ENCODE measurements around the gene IFRD2. TPM values are rescaled to one million over a fixed set of nuclear protein-coding genes. Genes with fewer than 3 reads are reported as not detected.
A peak's percentile ranks its signal among the peaks of the same experiment; 100 is the strongest.
"Not testable (repeated sequence)": the region's sequence is repeated elsewhere in the genome, so short reads cannot be mapped to it uniquely, and the experiment has no call there.

Gene IFRD2
- total RNA-seq, 2 donors from 2014 or later, result 63.8 to 100 TPM

- DNase-seq (ENCODE audit: low spot score in 2 of 2) (no peak), ATAC-seq (no peak)
- Mint-ChIP-seq H3K36me3 (peaks cover 0 to 9% of the 10 kb centered on the region in 2 donors), H3K9me3 (no peaks in the 10 kb centered on the region), H3K27ac (peak overlapping the region in 1 of 2 donors; percentile 60)
These were observed 4.6 kb upstream of the IFRD2 start for GRCh38 chr3:50296721-50297383.

DNA sequence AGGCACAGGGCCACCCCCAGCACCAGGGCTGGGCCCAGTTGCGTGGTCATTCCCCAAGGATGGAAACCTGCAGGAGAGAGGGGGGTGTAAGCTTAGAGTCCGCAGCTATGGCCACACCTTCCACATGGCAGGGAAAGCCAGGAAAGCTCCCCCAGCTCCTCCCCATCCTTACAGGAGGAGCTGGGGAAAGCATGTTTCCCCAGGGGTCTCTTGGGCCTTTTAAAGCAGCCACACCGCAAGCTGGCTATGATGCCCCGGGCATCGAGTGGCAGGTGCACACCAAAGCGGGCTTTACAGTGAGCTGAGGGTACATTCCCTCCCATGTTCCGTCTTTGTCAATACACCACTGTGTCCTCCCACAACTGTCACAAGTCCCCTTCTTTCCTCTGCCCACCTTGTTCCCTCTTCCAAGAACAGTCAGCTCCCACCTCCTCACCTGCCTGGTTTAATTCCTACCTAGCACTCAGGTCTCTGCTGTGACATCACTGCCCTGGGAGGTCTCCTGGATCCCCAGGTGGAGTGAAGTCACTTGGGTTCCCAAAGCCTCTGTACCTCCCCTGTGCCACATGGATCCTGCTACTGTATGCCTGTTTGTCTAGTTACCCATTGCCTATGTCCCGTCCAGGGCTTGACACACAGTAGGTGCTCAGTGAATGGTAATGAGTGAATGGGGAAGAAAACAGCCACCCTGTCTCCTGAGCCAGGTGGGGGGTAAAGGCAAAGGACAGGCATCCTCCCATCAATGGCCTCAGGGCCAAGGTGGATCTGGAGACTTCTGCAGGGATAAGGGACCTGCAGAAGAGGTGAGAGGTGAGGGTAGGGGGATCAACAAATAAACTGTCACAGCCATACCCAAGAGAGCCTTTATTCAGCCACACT lies 3.6 kb upstream of the IFRD2 start:
- Mint-ChIP-seq H3K27ac (peak overlapping the region in 1 of 2 donors; percentile 31), H3K9me3 (no peaks in the 10 kb centered on the region), H3K36me3 (peaks cover 9 to 17% of the 10 kb centered on the region in 2 donors)
- DNase-seq (ENCODE audit: low spot score in 2 of 2), result no peak
- ATAC-seq, result no peak

DNA sequence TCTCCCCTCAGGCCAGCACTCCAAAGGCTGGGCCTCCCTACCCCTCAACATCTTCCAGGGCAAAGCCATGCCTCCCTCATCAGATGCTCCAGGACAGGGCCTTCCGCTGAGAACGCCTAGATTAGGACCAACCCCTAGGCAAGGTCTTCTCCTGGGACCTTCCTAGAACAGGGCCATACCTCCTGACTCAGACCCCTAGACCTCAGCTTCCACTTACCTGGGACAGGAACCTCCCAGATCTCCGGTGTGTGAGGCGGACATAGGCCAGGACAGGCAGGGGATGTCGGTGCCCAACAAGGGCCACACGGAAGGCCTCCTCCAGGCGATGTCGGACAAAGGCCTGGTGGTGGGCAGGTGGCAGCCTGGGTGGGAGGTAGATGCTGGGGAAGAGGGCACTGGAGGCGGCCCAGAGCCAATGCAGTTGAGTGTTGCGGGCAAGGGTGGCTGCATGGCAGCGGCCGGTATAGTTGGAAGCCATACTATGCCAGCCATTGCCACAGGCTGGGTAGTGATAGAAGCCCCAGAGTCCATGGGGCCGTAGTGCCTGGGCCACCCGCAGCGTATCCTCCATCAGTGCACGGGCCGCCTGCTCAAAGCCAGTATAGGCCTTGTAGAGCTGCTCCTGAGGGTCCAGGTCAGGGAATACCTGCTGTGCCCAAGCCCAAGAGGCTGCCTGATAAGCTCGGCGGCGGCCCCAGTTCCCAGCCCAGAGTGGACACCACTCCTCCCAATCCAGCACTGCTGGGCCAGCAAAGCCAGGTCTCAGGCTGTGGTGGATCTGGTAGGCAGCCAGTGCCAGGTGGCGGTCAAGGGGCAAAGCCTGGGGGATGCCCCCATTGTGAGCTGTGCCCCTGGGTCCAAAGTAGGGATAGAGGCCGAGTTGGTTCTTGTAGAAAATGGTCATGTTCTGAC lies 2.5 kb upstream of the IFRD2 start:
- DNase-seq (ENCODE audit: low spot score in 2 of 2) (no peak), ATAC-seq (no peak)
- no peaks in the 10 kb centered on the region for H3K9me3 Mint-ChIP-seq
- H3K27ac Mint-ChIP-seq, result no peak overlapping the region
- H3K36me3 Mint-ChIP-seq, result peaks cover 9 to 17% of the 10 kb centered on the region in 2 donors

DNA sequence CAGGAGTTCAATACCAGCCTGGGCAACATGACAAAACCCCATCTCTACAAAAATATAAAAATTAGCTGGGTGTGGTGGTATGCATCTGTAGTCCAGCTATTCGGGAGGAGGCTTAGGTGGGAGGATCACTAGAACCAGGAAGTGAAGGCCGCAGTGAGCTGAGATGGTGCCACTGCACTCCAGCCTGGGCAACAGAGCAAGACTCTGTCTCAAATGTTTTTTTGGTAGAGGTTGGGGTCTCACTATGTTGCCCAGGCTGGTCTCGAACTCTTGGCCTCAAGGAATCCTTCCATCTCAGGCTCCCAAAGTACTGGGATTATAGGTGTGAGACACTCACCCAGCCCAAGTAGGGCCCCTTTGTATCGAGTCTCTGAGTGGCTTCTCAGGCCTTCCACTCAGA lies 1.9 kb upstream of the IFRD2 start:
- peaks cover 9 to 16% of the 10 kb centered on the region in 2 donors for H3K36me3 Mint-ChIP-seq
- DNase-seq (ENCODE audit: low spot score in 2 of 2) (no peak), ATAC-seq (no peak)
- H3K27ac Mint-ChIP-seq, result no peak overlapping the region
- H3K9me3 Mint-ChIP-seq, result no peaks in the 10 kb centered on the region

- Mint-ChIP-seq H3K9me3 (no peaks in the 10 kb centered on the region), H3K27ac (peak overlapping the region; percentile 94 to 97), H3K36me3 (peaks cover 9 to 13% of the 10 kb centered on the region in 2 donors)
- ATAC-seq (no peak), DNase-seq (ENCODE audit: low spot score in 2 of 2) (no peak)
These were observed 1.0 kb upstream of the IFRD2 start for GRCh38 chr3:50293079-50293801.

DNA sequence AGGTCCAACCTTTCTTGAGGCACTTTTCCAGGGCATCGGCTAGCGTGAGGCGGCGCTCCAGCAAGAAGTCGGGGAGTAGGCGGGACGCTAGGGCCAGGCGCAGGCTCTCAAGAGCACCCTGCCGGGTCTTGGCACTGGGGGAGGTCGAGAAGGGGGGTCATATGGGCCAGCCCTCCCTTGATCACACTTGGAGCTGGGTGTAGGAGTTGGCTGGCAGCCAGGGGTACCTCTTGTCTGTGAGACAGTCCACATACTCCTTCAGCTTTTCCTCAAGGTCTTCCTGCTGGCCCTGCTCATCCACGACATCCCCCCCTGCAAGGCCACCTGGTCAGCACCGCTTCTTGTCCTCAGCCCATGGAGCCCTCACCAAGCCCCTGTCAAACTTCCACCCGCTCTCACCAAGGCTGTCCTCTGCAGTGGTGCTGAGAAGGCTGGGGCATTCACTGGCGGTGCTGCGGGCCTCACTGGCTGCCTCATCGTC lies 2.0 kb downstream of the IFRD2 start:
- H3K9me3 Mint-ChIP-seq, result no peaks in the 10 kb centered on the region
- ATAC-seq, result no peak
- H3K36me3 Mint-ChIP-seq, result peaks cover 9 to 13% of the 10 kb centered on the region in 2 donors
- DNase-seq (ENCODE audit: low spot score in 2 of 2), result no peak
- H3K27ac Mint-ChIP-seq, result peak overlapping the region; percentile 85 to 94

- no peaks in the 10 kb centered on the region for H3K9me3 Mint-ChIP-seq
- ATAC-seq, result no peak
- peak overlapping the region in 1 of 2 donors; percentile 9 for H3K27ac Mint-ChIP-seq
- no peak for DNase-seq (ENCODE audit: low spot score in 2 of 2)
- H3K36me3 Mint-ChIP-seq, result peaks cover 9 to 13% of the 10 kb centered on the region in 2 donors
These were observed 3.1 kb downstream of the IFRD2 start for GRCh38 chr3:50289130-50289529.

- DNase-seq (ENCODE audit: low spot score in 2 of 2), result no peak
- Mint-ChIP-seq H3K27ac (peak overlapping the region in 1 of 2 donors; percentile 65), H3K9me3 (no peaks in the 10 kb centered on the region), H3K36me3 (peaks cover 9 to 13% of the 10 kb centered on the region in 2 donors)
- no peak for ATAC-seq
These were observed 3.7 kb downstream of the IFRD2 start for GRCh38 chr3:50288387-50289007.

GRCh38 chr3:50287262-50287661 lies 5.0 kb downstream of the IFRD2 start:
- no peak overlapping the region for H3K27ac Mint-ChIP-seq
- H3K36me3 Mint-ChIP-seq, result peaks cover 8 to 9% of the 10 kb centered on the region in 2 donors
- no peaks in the 10 kb centered on the region for H3K9me3 Mint-ChIP-seq
- DNase-seq (ENCODE audit: low spot score in 2 of 2), result no peak
- no peak for ATAC-seq

DNA sequence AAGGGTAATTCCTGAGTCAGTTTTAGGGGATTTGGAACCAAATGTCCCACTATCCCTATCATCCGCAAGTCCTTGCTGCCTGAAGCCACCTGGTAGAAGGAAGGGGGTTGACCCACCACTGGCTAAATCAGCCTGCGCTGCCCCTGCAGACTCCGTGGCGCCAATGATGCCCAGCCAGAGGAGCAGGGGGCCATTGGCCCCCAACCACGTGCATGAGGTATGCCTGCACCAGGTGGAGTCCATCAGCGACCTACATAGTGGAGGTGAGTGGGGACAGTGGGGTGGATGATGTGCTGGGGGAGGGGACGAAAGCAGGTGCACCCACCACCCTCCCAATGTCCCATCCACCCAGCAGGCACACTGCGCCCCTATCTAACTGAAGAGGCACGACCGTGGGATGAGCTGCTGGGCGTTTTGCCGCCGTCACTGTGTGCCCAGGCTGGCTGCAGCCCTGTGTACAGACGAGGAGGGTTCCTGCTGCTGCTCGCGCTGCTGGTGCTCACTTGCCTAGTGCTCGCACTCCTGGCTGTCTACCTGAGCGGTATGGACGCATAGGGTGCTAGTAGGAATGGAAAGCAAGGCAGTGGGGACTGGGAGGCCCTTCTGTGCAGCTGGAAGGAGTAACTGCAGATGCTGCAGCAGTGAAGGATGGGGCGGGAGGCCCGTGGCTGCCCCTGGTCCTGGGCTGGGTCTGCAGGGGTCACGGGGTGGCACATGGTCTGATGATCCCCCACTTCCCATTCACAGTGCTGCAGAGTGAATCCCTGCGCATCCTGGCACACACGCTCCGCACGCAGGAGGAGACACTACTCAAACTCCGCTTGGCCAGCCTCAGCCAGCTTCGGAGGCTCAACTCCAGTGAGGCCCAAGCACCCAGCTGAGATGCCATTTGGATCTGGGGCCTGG lies 5.7 kb downstream of the IFRD2 start:
- DNase-seq (ENCODE audit: low spot score in 2 of 2), result no peak
- no peak for ATAC-seq
- Mint-ChIP-seq H3K9me3 (no peaks in the 10 kb centered on the region), H3K36me3 (peaks cover 6 to 7% of the 10 kb centered on the region in 2 donors), H3K27ac (no peak overlapping the region)

- not testable (repeated sequence) for DNase-seq (ENCODE audit: low spot score in 2 of 2); H3K36me3 Mint-ChIP-seq; ATAC-seq; H3K9me3 Mint-ChIP-seq; H3K27ac Mint-ChIP-seq
These were observed 8.1 kb downstream of the IFRD2 start for GRCh38 chr3:50284121-50284520.

DNA sequence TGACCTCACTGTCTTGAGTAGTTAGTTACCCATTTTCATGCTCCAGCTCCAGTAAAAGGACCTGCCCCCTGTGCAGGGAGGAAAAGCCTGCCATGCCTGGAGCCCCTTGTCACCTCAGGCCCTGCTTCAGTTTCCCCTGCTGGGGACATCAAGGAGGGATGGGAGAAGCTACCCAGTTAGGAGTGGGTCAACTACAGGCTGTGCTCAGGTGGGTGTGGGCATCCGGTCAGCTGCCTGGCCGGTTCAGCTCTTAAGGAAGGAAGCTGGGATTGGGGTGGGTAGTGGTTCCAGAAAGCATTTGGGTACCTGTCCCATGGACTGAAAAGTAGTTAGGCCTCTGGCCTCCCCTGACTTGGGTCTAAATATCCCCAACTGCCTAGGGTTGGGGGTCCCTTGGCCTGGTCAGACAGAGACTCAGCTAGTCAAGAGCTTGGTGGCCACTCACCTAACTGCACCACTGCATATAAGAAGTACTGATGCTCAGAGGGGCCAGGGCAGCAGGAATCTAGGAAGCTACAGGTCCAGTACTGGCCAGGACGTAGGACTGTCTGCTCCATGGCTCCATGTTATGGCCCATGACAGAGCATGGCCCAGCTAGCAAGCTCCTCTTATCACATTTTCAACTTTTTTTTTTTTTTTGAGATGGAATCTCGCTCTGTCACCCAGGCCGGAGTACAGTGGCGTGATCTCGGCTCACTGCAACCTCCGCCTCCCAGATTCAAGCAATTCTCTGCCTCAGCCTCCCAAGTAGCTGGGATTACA lies 12.8 kb downstream of the IFRD2 start:
- H3K9me3 Mint-ChIP-seq, result no peaks in the 10 kb centered on the region
- no peak overlapping the region for H3K27ac Mint-ChIP-seq
- no peak for DNase-seq (ENCODE audit: low spot score in 2 of 2)
- ATAC-seq, result no peak
- H3K36me3 Mint-ChIP-seq, result no peaks in the 10 kb centered on the region

GRCh38 chr3:50278880-50279224 lies 13.4 kb downstream of the IFRD2 start, which contains the start of gene LSMEM2:
Gene LSMEM2, plus strand, starts transcription at chr3:50279087. Its CDS starts 27 bp downstream, at chr3:50279114.
- no peak within 1 kb of the TSS for H3K27ac Mint-ChIP-seq
- no peaks in the 10 kb centered on the region for H3K36me3 Mint-ChIP-seq
- H3K9me3 Mint-ChIP-seq, result no peaks in the 10 kb centered on the region
- ATAC-seq (no peak), DNase-seq (ENCODE audit: low spot score in 2 of 2) (no peak)

Measured in activated naive CD4-positive, alpha-beta T cell treated with anti-CD3 and anti-CD28 coated beads, Interleukin-2, amount 50 U/mL, for 72 hours (primary cell).